GM12872 (cell line): ENCODE measurements around the gene WDR86.

Experiments
- TF ChIP-seq, protein P1 (sequence below): IDR thresholded peaks from 3 replicates; pipeline ENCODE4 v1.5.1; 2011; ENCODE audit warnings: low read depth, mild to moderate bottlenecking, low read length, moderate library complexity; ENCODE audit not compliant: insufficient read depth

WDR86 gene

GRCh38 chr7:151429237-151429559 lies 19.4 kb upstream of the WDR86 start:
- TF ChIP-seq, protein P1, sequence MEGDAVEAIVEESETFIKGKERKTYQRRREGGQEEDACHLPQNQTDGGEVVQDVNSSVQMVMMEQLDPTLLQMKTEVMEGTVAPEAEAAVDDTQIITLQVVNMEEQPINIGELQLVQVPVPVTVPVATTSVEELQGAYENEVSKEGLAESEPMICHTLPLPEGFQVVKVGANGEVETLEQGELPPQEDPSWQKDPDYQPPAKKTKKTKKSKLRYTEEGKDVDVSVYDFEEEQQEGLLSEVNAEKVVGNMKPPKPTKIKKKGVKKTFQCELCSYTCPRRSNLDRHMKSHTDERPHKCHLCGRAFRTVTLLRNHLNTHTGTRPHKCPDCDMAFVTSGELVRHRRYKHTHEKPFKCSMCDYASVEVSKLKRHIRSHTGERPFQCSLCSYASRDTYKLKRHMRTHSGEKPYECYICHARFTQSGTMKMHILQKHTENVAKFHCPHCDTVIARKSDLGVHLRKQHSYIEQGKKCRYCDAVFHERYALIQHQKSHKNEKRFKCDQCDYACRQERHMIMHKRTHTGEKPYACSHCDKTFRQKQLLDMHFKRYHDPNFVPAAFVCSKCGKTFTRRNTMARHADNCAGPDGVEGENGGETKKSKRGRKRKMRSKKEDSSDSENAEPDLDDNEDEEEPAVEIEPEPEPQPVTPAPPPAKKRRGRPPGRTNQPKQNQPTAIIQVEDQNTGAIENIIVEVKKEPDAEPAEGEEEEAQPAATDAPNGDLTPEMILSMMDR, result no peak

DNA sequence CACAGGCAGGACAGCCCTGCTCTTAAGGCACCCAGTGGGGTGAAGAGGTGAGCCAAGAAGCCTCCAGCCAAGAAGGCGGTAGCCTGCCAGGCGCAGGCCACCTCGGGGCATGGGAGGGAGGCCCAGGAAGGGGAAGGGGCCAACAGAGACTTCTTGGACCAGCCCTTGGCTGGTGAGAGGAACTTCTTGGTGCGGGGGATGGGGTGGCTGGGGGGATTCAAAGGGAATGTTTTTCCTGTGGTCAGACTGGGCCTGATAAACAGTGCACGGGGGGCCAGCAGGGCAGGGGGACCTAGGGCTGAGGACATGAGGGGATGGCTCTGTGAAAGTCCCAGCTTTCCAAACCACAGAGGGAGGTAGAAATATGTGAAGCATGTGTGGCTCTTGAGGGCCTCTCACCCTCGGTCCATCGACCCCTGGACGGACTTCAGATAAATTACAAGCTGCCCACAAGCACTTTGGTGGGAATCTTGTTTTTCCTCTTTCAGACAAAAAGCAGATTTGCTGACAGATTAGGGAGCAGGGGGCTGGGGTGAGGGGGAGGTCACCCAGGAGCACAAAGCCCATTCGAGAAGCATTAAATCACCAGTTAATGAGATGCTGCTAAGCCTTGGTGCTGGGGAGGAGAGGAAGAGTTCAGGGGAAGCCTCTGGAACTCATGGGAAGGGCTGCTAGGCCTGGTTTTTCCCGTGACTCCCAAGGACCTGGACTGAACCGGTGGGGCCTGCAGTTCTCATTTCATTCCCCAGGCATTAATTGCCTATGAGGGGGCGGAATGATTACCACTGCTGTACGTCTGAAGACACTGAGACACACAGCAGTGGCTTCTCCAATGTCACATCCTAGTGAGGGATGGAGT lies 18.8 kb upstream of the WDR86 start:
- TF ChIP-seq, protein P1, result no peak

DNA sequence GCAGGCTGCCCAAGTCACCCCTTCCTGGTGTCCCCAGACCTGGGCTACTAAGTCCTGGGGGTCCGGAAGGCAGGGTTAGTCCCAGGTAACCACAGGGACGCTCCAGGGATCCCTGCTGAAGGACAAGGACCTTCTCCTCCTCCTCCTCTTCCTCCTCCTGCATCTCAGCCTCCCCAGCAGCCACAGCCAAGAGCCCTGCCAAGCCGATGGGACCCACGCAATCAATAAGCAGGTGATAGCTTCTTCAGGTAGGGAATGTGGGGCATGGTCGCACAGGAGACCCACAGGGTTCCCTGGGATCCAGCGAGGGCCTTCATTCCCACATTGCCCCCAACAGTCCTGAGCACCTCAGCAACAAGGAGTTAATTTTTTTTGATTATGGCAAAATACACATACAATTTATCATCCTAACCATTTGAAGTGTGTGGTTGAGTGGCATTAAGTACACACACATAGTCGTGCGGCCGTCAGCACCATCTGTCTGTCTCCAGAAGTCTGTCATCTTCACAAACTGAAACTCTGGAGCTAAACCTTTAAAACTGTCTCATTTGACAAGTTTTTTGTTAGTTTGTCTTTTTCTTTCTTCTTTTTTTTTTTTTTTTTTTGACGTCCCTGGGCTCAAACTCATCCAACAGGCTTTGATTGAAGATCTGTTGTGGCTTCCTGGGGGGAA lies 18.0 kb upstream of the WDR86 start:
- TF ChIP-seq, protein P1, result no peak

GRCh38 chr7:151426904-151427704 lies 17.3 kb upstream of the WDR86 start:
- TF ChIP-seq, protein P1, result no peak

- TF ChIP-seq, protein P1, result no peak
Observed at GRCh38 chr7:151426441-151426903, 16.6 kb upstream of the WDR86 start.

DNA sequence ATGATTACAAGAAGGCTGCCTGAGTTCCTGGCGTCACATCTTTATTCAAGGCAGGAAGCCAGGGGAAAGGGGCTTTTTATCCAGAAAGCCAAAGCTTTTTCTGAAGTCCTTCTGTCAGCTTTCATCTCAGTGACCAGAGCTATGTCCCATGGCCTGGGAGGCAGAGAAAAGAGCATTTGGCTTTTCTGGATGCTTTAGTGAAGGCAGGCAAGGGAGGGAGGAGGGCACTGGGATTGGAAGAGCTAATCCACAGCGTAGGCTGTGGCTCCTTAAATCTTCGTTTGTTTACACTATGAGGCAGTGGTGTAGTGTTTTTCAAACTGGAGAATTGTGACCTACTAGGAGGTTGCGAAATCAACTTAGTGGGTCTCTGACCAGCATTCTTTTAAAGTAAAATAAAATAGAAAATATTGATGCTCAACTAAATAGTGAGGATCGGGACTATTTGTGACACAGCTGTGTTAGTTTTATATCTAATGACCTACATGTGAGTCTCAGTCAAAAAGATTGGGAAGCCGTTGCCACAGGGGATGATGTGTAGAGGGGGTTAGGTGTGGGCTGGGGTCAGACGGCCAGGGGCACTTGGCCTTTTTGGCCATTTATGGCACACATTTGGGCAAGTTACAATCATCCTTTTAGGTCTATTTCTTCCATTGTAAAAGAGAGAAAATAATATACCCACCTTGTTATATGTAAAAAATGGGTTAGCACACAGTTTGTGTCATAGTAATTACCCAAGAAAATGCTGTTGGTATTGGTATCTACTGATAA lies 16.0 kb upstream of the WDR86 start:
- TF ChIP-seq, protein P1, result no peak
